GM23248 (cell line): ENCODE measurements around the gene RAD51B. TPM values are rescaled to one million over a fixed set of nuclear protein-coding genes. Genes with fewer than 3 reads are reported as not detected.

ENCODE experiments used
- DNase-seq: peaks from one replicate; pipeline ENCODE4 v3.0.0-alpha.2; 2015
- H2AFZ ChIP-seq: fragments of 200-600 bp; sonication (generic); 2 replicates; pipeline ENCODE4 v1.6.1; 2016; ENCODE audit warnings: antibody characterized with exemption
- H3F3A ChIP-seq: fragments of 200-600 bp; sonication (generic); 2 replicates; pipeline ENCODE4 v1.6.1; 2016; ENCODE audit warnings: mild to moderate bottlenecking, antibody characterized with exemption, mixed run types; ENCODE audit not compliant: insufficient read depth
- H3K27ac ChIP-seq: fragments of 200-600 bp; sonication (generic); 2 replicates; pipeline ENCODE4 v1.5.1; 2016; ENCODE audit warnings: mild to moderate bottlenecking
- H3K27me3 ChIP-seq: fragments of 200-600 bp; sonication (generic); replicated peaks from 2 replicates; pipeline ENCODE4 v1.6.1; 2016; ENCODE audit warnings: mild to moderate bottlenecking; ENCODE audit not compliant: insufficient read depth
- H3K36me3 ChIP-seq: fragments of 200-600 bp; sonication (generic); 2 replicates; pipeline ENCODE4 v1.6.1; 2016; ENCODE audit warnings: low read depth, mild to moderate bottlenecking
- H3K4me1 ChIP-seq: fragments of 200-600 bp; sonication (generic); 2 replicates; pipeline ENCODE4 v1.6.1; 2016; ENCODE audit warnings: mild to moderate bottlenecking; ENCODE audit not compliant: insufficient read depth
- H3K4me2 ChIP-seq: fragments of 200-600 bp; sonication (generic); one replicate; pipeline ENCODE4 v1.6.1; 2016; ENCODE audit warnings: mild to moderate bottlenecking; ENCODE audit not compliant: unreplicated experiment
- H3K4me3 ChIP-seq: fragments of 200-600 bp; sonication (generic); 2 replicates; pipeline ENCODE4 v1.5.1; 2016; ENCODE audit warnings: mild to moderate bottlenecking
- H3K79me2 ChIP-seq: fragments of 200-600 bp; sonication (generic); 2 replicates; pipeline ENCODE4 v1.6.1; 2016; ENCODE audit warnings: mild to moderate bottlenecking; ENCODE audit not compliant: insufficient read depth
- H3K9ac ChIP-seq: fragments of 200-600 bp; sonication (generic); 2 replicates; pipeline ENCODE4 v1.6.1; 2016; ENCODE audit warnings: mild to moderate bottlenecking
- H3K9me2 ChIP-seq: fragments of 200-600 bp; sonication (generic); 2 replicates; pipeline ENCODE4 v1.6.1; 2016; ENCODE audit warnings: mixed run types, mild to moderate bottlenecking, moderate library complexity; ENCODE audit not compliant: insufficient read depth
- H3K9me3 ChIP-seq: fragments of 200-600 bp; sonication (generic); one replicate; pipeline ENCODE4 v1.6.1; 2017; ENCODE audit warnings: low read depth
- H4K20me1 ChIP-seq: fragments of 200-600 bp; sonication (generic); 2 replicates; pipeline ENCODE4 v1.6.0; 2016; ENCODE audit not compliant: insufficient read depth
- EZH2 ChIP-seq: fragments of 200-600 bp; sonication (generic); IDR thresholded peaks from 2 replicates; pipeline ENCODE4 v1.6.1; 2018; ENCODE audit warnings: antibody characterized with exemption, mild to moderate bottlenecking; ENCODE audit not compliant: insufficient read depth, poor library complexity, severe bottlenecking
- EZH2phosphoT487 ChIP-seq: fragments of 200-600 bp; sonication (generic); IDR thresholded peaks from 2 replicates; pipeline ENCODE4 v1.6.1; 2018; ENCODE audit warnings: antibody characterized with exemption, moderate library complexity, mild to moderate bottlenecking, low read depth; ENCODE audit not compliant: insufficient read depth
- WGBS, 2 experiments: methylation state at CpG; one replicate each; pipeline ENCODE4 v1.1.6; 2015 to 2017; ENCODE audit warnings: low lambda C conversion rate in 2 of 2, low coverage in 1 of 2; ENCODE audit errors: missing lambda C conversion rate in 2 of 2; 5-methylcytosine and 5-hydroxymethylcytosine counted together
- in situ Hi-C: fragments of 300-500 bp; cut with MboI; formaldehyde crosslinking; loops from 2 replicates; pipeline ENCODE4 v1.15.0; 2020
- polyA plus RNA-seq: library from polyadenylated mRNA; unstranded; fragments of >200 nt; fragmentation: Nextera tagmentation; extraction: Ambion mirVana; gene quantifications from 2 replicates; pipeline ENCODE4 v1.2.1, GENCODE V29; 2016
- total RNA-seq: library from RNA; depleted of rRNA; stranded (reverse); fragments of >200 nt; shearing (Covaris generic); gene quantifications from 2 replicates; pipeline ENCODE4 v1.2.3, GENCODE V29; 2014

Gene RAD51B
- total and polyA plus RNA-seq, 2 experiments from 2014 or later = 4.0 to 8.8 TPM

- Histone ChIP-seq H3K36me3 (no peaks in the 10 kb centered on the region), H3K9me2 (no peaks in the 10 kb centered on the region), H3K4me2 (no peak overlapping the region), H3F3A (peaks cover 12% of the 10 kb centered on the region), H3K4me3 (no peak overlapping the region), H2AFZ (no peak overlapping the region), H3K9me3 (no peaks in the 10 kb centered on the region), H3K4me1 (peaks cover 9% of the 10 kb centered on the region), H4K20me1 (no peaks in the 10 kb centered on the region), H3K79me2 (no peaks in the 10 kb centered on the region), H3K27ac (no peak overlapping the region), H3K9ac (no peak overlapping the region), H3K27me3 (no peaks in the 10 kb centered on the region)
- WGBS, 2 experiments = 83 to 89% methylated on average over 11 of the region's 11 CpGs
- DNase-seq = no peak
- in situ Hi-C loops = no loop called here
- TF ChIP-seq EZH2 = no peak
Observed at GRCh38 chr14:68770553-68771286, 951.1 kb downstream of the RAD51B start.

GRCh38 chr14:68771631-68772030 is 952.1 kb downstream of the RAD51B start:
- no peaks in the 10 kb centered on the region for H4K20me1 ChIP-seq
- H3F3A ChIP-seq = peaks cover 12% of the 10 kb centered on the region
- no peak overlapping the region for H3K4me3 ChIP-seq
- H3K36me3 ChIP-seq = no peaks in the 10 kb centered on the region
- peaks cover 9% of the 10 kb centered on the region for H3K4me1 ChIP-seq
- no peaks in the 10 kb centered on the region for H3K9me2 ChIP-seq
- H3K9me3 ChIP-seq = no peaks in the 10 kb centered on the region
- no peak for TF ChIP-seq EZH2phosphoT487
- no peak for TF ChIP-seq EZH2
- DNase-seq = no peak
- H2AFZ ChIP-seq = no peak overlapping the region
- H3K4me2 ChIP-seq = no peak overlapping the region
- H3K27me3 ChIP-seq = no peaks in the 10 kb centered on the region
- no peaks in the 10 kb centered on the region for H3K79me2 ChIP-seq
- in situ Hi-C loops = no loop called here
- 97 to 100% methylated on average over 10 of the region's 10 CpGs for WGBS, 2 experiments
- H3K9ac ChIP-seq = no peak overlapping the region
- no peak overlapping the region for H3K27ac ChIP-seq

DNA sequence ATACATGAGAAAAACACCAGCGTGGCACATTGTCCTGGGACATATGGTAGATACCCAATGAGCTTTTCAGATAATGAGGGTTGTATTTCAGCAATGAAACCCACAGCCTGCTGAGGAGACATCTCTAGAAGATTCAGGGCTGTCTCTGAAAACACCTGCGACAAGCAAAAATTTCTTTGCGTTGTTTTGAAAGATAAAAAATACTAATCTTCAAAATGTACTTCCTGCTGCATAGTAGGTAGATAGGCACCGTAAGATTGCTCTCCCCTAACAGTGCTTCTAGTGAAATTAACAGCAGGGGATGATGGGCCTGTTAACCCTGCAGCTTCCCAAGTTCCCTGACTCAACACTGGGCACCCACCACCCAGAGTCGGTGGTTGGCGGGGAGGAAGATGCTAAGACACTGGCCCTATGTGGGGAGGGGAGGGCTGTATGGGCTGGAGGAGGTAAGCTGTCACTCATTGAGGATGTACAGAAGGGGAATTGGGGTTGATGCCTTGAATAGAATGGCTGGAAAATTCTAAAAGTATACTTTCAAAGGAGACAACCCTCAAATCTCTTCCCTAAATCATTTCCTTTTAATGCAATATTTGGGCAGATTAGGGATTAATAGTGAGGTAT is 953.3 kb downstream of the RAD51B start:
- Histone ChIP-seq H3K9me2 (no peaks in the 10 kb centered on the region), H3K4me1 (peaks cover 13% of the 10 kb centered on the region), H3K4me3 (no peak overlapping the region), H2AFZ (no peak overlapping the region), H4K20me1 (no peaks in the 10 kb centered on the region), H3F3A (peaks cover 16% of the 10 kb centered on the region), H3K27ac (no peak overlapping the region), H3K9ac (no peak overlapping the region), H3K79me2 (no peaks in the 10 kb centered on the region), H3K4me2 (no peak overlapping the region), H3K27me3 (no peaks in the 10 kb centered on the region), H3K9me3 (no peaks in the 10 kb centered on the region), H3K36me3 (no peaks in the 10 kb centered on the region)
- in situ Hi-C loops = no loop called here
- DNase-seq = no peak
- 96% methylated on average over 6 of the region's 6 CpGs for WGBS, 2 experiments
- TF ChIP-seq EZH2 = no peak
- no peak for TF ChIP-seq EZH2phosphoT487

DNA sequence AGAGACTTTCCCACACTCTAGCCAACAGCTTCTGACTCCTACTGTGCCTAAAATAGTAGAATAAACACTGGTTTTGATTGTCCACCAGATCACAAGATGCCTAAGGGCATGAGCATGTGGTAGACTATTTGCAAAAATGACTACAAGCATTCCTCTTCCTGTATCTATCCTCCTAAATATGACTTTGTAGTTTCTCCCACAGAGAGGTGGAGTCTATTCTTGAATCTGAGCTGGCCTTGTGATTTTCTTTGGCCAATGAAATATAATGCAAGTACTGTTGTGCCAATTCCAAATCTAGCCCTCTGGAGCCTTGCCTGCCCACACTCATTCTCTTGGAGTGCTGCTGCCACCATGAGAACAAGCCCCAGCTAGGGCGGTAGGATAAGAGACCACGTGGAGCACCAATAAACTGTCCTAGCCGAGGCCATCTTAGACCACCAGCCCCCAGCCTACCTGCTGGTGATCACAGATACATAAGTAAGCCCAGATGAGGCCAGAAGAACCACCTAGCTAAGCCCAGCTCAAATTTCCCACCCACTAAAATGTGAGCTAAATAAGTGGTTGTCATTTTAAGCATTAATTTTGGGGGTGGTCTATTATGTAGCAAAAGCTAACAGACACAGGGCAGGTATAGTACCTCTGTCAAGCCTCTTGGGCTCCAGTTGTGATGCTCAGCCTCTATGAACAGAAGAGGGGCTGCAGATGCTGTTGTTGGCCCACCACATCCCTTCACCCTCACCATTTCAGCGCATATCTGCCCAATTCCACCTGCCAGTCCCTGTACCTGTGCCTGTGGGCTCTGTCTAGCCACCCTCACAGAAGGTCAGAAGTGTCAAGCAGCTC is 955.4 kb downstream of the RAD51B start:
- WGBS, 2 experiments = 95 to 98% methylated on average over 4 of the region's 4 CpGs
- H3K36me3 ChIP-seq = no peaks in the 10 kb centered on the region
- in situ Hi-C loops = no loop called here
- peak overlapping the region; percentile 76 for H3K9ac ChIP-seq
- DNase-seq = peak; percentile 89
- H3K27ac ChIP-seq = peak overlapping the region; percentile 93
- no peaks in the 10 kb centered on the region for H3K9me3 ChIP-seq
- H3K27me3 ChIP-seq = no peaks in the 10 kb centered on the region
- no peaks in the 10 kb centered on the region for H4K20me1 ChIP-seq
- no peaks in the 10 kb centered on the region for H3K79me2 ChIP-seq
- H2AFZ ChIP-seq = no peak overlapping the region
- peak overlapping the region; percentile 54 for H3K4me2 ChIP-seq
- H3K4me1 ChIP-seq = peaks cover 32% of the 10 kb centered on the region
- H3K4me3 ChIP-seq = no peak overlapping the region
- TF ChIP-seq EZH2phosphoT487 (no peak), EZH2 (no peak)
- H3K9me2 ChIP-seq = no peaks in the 10 kb centered on the region
- H3F3A ChIP-seq = peaks cover 37% of the 10 kb centered on the region
